Endothelial cell of hepatic sinusoid (primary cell): ENCODE measurements around the gene PRDM5.
"Not testable (repeated sequence)": the region's sequence is repeated elsewhere in the genome, so short reads cannot be mapped to it uniquely, and the experiment has no call there.

Experiments
- in situ Hi-C: cut with HindIII; loops from 2 replicates; pipeline ENCODE4 v1.10.0; 2017; ENCODE audit warnings: low sequenced_read_pairs

The PRDM5 gene

GRCh38 chr4:120761070-120761469 lies 161.5 kb downstream of the PRDM5 start:
- in situ Hi-C loops: no loop called here

DNA sequence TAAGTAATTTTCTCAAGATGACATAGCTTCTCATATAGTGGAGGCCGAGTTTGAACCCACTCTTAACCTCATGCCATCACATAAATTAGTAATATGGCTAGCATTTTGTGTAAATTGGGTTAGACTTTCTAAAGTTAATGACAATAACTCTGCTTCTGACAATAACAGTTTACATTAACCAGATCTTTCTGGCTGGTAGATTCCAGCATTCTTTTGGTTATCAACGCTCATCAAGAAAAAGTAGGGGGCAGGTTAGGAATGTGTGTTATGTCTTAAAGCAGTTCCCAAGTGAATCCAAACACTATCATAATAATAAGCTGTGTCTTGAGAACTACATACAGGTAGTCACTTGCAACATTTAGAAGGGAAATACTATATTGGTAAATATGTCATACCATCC lies 162.5 kb downstream of the PRDM5 start:
- in situ Hi-C loops: no loop called here

DNA sequence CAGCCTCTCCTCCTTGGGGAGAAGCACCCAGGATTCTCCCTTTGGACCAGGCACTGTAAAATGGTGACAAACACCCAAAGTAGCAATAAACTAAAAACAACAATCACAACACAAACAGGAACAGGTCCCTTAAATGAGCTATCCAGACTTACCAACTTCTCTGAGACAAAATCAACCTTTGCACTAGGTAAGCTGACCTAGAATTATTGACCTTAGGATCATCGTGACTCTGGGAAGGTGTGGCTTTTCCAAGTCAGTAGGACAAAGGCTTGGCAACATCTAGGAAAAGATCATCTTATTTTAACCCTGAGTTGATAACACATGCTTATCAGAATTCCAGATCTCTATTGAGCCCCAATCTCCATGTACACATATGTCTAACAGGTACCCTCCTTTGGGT lies 166.7 kb downstream of the PRDM5 start:
- in situ Hi-C loops: no loop called here

- in situ Hi-C loops: no loop called here
These were observed 167.9 kb downstream of the PRDM5 start for GRCh38 chr4:120754590-120754989.

DNA sequence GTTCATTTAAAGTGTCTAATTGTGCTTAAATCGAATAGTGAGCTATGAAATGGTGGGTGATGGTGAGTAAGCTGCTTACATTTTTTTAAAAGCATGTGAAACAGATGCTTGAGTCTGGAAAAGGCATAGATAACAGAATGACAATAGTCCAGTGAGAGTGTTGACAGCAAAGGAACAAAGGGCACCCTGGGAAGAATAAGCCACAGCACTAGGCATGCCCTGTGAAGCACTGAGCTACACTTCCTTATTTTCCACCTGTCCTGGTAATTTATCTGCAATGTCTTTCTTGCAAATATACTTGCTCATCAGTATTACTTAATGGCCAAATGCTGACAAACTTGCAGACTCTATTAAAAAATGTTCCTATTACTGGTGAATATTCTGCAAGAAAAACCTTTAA lies 168.7 kb downstream of the PRDM5 start:
- in situ Hi-C loops: no loop called here

DNA sequence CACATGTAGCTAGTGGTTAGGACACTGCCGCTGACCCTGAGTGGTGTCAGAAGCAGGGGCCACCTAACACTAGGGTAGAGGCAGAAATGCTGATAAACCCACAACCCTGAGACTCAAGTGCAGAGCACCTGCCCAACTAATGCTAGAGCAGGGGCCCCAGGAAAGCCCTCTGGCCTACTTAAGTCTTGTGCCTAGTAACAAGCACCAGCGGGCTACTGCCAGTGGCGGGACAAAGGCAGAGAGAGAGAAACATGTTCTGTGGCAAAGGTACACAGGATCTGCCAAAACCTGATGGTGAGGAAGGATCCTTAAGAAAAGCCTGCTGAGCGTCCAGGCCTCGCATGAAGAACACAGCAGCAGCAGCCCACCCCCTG lies 172.4 kb downstream of the PRDM5 start:
- in situ Hi-C loops: no loop called here

GRCh38 chr4:120749445-120750151 lies 172.9 kb downstream of the PRDM5 start:
- in situ Hi-C loops: no loop called here

DNA sequence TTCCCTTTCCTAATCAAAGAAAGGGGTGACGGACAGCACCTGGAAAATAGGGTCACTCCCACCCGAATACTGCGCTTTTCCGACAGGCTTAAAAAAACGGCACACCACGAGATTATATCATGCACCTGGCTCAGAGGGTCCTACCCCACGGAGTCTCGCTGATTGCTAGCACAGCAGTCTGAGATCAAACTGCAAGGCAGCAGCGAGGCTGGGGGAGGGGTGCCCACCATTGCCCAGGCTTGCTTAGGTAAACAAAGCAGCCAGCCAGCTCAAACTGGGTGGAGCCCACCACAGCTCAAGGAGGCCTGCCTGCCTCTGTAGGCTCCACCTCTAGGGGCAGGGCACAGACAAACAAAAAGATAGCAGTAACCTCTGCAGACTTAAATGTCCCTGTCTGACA lies 180.9 kb downstream of the PRDM5 start:
- in situ Hi-C loops: not testable (repeated sequence)

DNA sequence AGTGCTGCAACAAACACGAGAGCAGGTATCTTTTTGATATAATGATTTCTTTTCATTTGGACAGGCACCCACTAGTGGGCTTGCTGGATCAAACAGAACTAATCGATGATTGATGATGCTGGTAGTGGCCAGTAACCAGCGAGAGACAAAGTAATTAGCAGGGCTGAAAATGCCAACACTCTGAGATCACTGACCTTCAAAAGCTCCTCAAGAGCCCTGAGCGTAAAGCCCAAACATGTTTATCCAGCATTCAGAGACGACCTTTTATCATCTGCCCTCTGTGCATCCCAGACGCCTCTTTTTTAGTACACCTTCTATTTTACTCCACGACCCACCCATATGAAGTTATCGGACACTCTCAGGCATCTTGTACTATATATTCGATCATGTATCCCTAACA lies 186.2 kb downstream of the PRDM5 start:
- in situ Hi-C loops: no loop called here

DNA sequence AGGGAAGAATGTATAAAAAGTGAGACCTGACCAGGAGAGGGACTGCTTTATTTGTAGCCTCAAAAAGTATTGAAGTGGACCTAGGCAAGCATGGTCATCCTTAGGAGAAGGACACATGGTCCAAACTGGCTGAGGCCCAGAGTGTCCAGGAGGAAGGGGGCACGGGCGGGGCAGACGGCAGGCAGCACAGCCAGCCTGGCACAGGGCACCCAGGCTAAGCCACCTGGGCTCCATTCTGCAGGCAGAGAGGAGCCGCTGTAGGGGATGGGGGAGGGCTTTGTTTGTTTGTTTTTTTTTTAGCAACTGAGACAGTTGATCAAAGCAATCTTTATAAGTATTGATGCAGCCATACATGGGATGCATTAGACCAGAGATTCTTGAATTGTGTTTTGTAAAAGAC lies 188.6 kb downstream of the PRDM5 start:
- in situ Hi-C loops: no loop called here

DNA sequence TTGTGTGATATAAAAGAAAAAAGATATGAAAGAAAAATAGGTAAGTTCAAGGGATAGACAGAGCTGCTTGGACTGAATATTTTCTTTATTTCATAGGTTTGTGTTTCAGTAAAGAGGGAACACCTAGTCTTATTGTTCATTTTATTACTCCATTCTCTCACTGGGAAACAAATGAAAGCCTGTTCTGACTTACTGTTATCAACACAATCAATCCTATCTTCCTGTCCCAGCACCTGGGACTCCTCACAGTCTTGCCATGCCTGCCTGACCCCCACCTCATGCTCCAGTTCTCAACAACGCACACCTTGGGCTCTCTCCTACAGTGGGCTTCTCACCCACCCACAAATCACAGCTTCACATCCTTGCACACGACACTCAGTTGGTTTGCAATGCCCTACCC lies 189.5 kb downstream of the PRDM5 start:
- in situ Hi-C loops: no loop called here

DNA sequence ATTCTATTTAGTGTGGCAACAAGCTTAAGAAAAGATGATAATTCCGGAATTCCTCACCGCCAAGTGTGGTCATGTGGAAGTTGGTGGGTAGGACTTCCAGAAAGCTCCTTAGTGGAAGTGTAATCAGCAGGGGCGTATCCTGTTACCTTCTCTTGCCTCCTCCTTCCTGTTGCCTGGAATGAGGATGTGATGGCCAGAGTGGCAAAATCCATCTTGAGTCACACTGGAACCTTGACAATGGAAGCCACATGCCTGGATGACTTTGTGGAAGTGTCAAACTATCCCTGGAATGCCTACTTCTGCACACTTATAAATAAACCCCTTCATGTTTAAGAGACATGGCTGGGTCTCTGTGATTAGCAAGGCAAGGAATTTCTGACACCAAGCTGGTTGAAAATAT lies 191.0 kb downstream of the PRDM5 start:
- in situ Hi-C loops: no loop called here

DNA sequence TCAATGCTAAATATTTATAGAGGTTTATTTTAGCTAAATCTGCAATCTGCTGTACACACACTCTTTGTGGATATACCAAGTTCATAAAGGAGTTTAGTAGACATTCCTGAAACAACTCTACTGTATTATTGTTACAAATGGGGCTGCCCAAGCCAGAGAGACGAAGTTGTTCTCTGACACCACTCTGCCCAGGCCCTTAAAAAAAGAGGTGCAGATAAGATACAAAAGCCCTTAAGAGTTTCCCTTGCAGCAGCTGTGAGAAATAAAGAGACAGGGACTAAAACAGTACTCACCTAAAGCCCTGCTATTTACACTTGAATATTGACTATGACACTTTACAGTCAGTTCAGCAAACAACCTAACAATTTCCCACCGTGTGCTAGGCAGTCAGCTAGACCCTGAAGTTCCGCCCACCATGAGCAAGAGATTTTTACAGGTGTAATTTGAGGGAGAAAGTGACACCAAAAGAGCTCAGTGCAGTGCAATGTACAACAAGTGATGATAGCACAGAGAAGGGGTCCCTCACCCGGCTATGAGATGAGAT lies 191.7 kb downstream of the PRDM5 start:
- in situ Hi-C loops: no loop called here

DNA sequence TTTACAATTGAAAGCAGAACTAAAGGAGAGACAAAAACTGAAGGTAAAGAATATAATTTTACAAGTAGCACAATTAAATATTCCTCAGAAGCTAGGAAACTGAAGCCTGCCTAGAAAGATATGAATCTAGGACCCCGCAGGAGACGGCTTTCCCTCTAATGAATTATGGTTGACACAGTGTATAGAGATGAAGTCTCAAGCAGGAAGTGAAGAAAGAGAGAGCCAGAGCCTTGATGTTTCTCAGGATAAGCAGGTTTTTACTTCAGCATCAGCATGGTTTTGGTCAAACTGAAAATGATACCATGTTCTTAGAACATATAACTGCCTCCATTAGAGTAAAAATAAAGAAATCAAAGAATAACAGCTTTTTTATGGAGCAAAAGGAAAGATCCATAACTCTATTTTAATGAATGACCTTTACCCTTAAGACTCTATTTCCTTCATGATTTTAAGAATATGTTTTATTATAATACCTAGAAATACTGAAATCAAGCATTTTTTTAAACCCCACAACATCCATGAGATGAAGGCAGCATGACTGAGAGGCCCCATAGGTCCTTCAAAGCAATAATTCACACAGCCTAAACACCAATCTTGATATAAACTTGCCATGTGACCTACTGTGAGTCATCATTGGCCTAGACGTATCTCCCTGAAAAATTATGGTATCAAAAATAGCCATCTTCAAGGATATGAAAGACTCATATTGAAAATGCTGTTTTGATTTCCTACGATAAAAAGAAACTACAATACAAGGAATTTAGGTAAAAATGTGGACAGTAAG lies 193.4 kb downstream of the PRDM5 start:
- in situ Hi-C loops: no loop called here

DNA sequence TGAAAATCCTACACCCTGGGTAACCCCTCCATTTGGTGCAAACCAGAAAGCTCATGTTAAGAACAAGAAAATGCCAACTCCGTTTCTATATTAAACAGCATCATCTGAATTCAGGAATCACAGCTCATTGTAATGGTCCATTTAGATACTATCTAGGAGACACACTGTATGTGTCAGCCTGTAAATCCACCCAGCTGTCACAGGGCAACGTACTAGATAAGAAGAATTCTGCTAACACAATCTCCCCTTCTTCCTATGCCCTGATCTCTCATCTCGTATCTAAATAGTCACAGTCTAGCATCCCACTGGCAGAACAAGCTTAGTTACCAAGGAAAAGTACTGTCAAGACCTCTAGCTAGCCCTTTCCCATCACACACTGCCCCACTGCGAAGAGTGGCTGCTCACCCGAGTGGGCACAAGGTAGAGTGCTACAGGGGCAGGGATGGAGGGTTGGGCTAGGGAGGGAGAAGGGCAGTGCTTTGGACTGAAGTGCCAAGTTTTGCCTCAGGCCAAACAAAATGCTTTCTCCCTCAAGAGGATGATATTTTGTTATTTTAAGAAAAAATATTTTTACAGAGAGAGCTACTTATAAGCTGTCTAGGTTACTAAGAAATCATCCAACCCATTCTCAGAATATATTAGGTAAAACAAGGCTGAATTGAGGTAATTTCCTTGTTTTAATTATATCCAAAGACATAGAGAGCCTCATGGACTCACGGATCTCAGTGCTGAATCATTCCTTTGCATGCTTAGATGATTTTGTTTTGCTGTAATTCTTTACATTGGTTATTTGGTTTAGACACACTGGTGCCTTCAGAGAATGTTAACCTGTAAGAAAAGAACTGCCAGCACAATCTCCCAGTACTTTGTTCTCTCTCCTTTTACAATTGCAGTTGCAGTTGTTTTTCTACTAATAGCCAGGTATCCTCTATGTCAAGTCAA lies 196.6 kb downstream of the PRDM5 start:
- in situ Hi-C loops: no loop called here

GRCh38 chr4:120724656-120725055 lies 197.9 kb downstream of the PRDM5 start:
- in situ Hi-C loops: no loop called here

DNA sequence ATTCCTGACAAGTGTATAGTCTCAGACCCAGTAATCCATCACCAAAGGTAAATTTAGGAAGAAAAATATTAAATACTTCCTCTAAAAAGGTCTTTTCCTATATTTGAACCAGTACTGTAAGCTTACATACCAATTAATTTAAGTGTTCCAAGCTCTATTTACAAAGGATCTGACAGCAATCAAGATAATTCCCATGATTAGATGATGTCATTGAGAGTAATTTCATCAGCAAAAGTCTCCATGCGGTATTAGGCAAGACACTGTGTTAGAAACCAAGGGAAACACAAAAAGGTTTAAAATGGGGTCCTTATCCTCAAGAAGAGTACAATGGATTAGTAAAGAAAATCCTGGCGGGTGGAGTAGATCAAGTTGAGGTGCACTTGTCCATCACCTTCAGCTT lies 198.5 kb downstream of the PRDM5 start:
- in situ Hi-C loops: no loop called here

DNA sequence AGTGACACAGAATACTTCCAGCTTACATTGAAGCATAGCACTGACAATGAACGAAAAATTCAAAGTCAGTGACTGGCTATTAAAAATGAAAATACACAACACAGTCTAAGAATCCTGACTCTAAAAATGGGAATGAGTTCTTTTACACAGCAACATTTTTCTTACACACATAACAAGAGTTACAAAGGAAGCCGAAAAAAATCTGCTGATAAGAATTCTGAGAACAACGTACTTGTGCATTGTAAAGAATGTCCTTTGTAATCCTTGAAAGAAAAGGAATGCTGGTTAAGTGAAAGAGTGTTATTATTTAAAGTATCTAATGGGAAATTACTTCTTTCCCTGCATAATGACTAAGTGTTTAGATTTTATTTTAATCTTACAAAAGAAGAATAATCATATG lies 199.4 kb downstream of the PRDM5 start:
- in situ Hi-C loops: no loop called here

GRCh38 chr4:120722655-120723054 lies 199.9 kb downstream of the PRDM5 start:
- in situ Hi-C loops: no loop called here

DNA sequence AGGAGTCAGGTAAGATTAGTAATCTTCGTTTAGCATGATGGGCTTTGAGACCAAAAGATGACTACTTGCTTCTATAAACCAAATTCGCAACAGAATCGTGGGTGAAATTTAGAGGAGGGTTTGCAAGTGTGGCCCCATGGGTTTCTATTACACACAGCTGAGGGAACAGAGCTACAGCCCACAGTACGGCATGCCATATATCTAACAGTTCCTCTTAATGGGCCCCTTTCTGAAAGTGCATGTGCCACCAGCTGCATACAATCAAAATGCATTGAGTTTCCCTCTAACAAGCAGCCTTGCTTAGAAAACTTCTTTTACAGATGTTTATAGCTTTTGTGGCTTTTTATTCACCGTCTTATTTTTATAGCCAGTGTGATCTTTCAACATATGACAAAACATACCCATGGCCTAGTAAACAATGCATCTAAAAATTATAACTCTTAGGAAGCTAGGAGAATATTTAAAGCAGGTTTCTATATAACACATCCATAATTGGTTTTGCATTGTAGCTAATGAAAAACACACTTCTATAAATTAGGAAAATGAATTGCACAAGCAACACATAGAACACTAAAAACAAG lies 202.1 kb downstream of the PRDM5 start:
- in situ Hi-C loops: no loop called here
